Activated CD8-positive, alpha-beta T cell treated with anti-CD3 and anti-CD28 coated beads for 36 hours (primary cell): ENCODE measurements around the gene TYMP. TPM values are rescaled to one million over a fixed set of nuclear protein-coding genes. Genes with fewer than 3 reads are reported as not detected.

Source experiments
- ATAC-seq: fragments of 200-7000 bp; cut with Tn5 transposase; one replicate; pipeline ENCODE4 v1.10.0; 2021; ENCODE audit warnings: mild to moderate bottlenecking, moderate library complexity
- CTCF ChIA-PET: fragments of 350-600 bp; sonication (Branson Sonifier 250); formaldehyde crosslinking; loops from one replicate; lab custom pipeline; 2021; ENCODE audit warnings: antibody characterized with exemption; lab: Charles Lee
- POLR2A ChIA-PET: fragments of 350-600 bp; sonication (Branson Sonifier 250); formaldehyde crosslinking; loops from one replicate; lab custom pipeline; 2021; ENCODE audit warnings: antibody characterized with exemption; lab: Charles Lee
- DNase-seq: peaks from one replicate; pipeline ENCODE4 v3.0.0-alpha.2; 2020
- H3K27ac Mint-ChIP-seq: one replicate; pipeline ENCODE4 v1.8.0; 2021; ENCODE audit warnings: mild to moderate bottlenecking, mixed read lengths
- H3K27me3 Mint-ChIP-seq: one replicate; pipeline ENCODE4 v1.8.0; 2021; ENCODE audit warnings: mixed read lengths
- H3K36me3 Mint-ChIP-seq: one replicate; pipeline ENCODE4 v1.8.0; 2021; ENCODE audit warnings: low read depth, mixed read lengths
- H3K4me1 Mint-ChIP-seq: one replicate; pipeline ENCODE4 v1.8.0; 2021; ENCODE audit warnings: low read depth, mixed read lengths
- H3K4me3 Mint-ChIP-seq: one replicate; pipeline ENCODE4 v1.8.0; 2021; ENCODE audit warnings: mild to moderate bottlenecking, moderate library complexity, mixed read lengths
- H3K9me3 Mint-ChIP-seq: one replicate; pipeline ENCODE4 v1.8.0; 2021; ENCODE audit warnings: mixed read lengths
- CTCF ChIP-seq: fragments of 200-600 bp; IDR thresholded peaks from one replicate; pipeline ENCODE4 v1.8.0; 2022; ENCODE audit warnings: antibody characterized with exemption, mild to moderate bottlenecking
- intact Hi-C: fragments of 100-400 bp; cut with micrococcal nuclease; formaldehyde crosslinking; loops from one replicate; pipeline ENCODE4 v1.10.0; 2022
- total RNA-seq, 2 experiments: library from RNA; stranded (reverse); gene quantifications; one replicate each; pipeline ENCODE4 v1.2.3, GENCODE V29; 2021

TYMP gene
- total RNA-seq, 2 experiments from 2014 or later = 24.2 to 24.7 TPM

GRCh38 chr22:50505776-50506610 lies 23.8 kb downstream of the TYMP start:
- ATAC-seq = no peak
- POLR2A ChIA-PET = interaction anchor here (8.0 kb wide), 1 partner anchor 18 kb away, joined by 111 read pairs; the partner anchor contains the start of gene SCO2
- no peak overlapping the region for H3K27ac Mint-ChIP-seq

GRCh38 chr22:50505276-50505775 lies 24.5 kb downstream of the TYMP start:
- Mint-ChIP-seq H3K4me1 (peaks cover 10% of the 10 kb centered on the region), H3K27me3 (no peaks in the 10 kb centered on the region), H3K27ac (no peak overlapping the region), H3K36me3 (peaks cover 14% of the 10 kb centered on the region), H3K9me3 (no peaks in the 10 kb centered on the region), H3K4me3 (peak overlapping the region; percentile 31)
- POLR2A ChIA-PET = interaction anchor here (8.0 kb wide), 1 partner anchor 19 kb away, joined by 111 read pairs; the partner anchor contains the start of gene SCO2
- DNase-seq = no peak
- ATAC-seq = no peak
- intact Hi-C loops = no loop called here
- CTCF ChIA-PET = interaction anchor here (0.8 to 9.9 kb wide), 4 partner anchors 18 to 116 kb away, joined by 3 to 80 read pairs (median 8); partner anchors contain the start of gene SCO2
- no peak for TF ChIP-seq CTCF

More at GRCh38 chr22:50505776-50506610, 23.8 kb downstream of the TYMP start:
- CTCF ChIA-PET = interaction anchor here (0.9 to 9.9 kb wide), 4 partner anchors 8 to 115 kb away, joined by 5 to 80 read pairs (median 8); partner anchors contain the start of gene SCO2
- H3K27me3 Mint-ChIP-seq = no peaks in the 10 kb centered on the region
- H3K4me1 Mint-ChIP-seq = peaks cover 12% of the 10 kb centered on the region
- H3K36me3 Mint-ChIP-seq = peaks cover 14% of the 10 kb centered on the region
- intact Hi-C loops = no loop called here
- no peak for DNase-seq
- peak overlapping the region; percentile 98 for H3K4me3 Mint-ChIP-seq
- H3K9me3 Mint-ChIP-seq = no peaks in the 10 kb centered on the region
- no peak for TF ChIP-seq CTCF

GRCh38 chr22:50504369-50505211 lies 25.2 kb downstream of the TYMP start:
- no peaks in the 10 kb centered on the region for H3K9me3 Mint-ChIP-seq

GRCh38 chr22:50503475-50504145 lies 26.2 kb downstream of the TYMP start:
- H3K36me3 Mint-ChIP-seq = peaks cover 4% of the 10 kb centered on the region
- intact Hi-C loops = no loop called here
- no peaks in the 10 kb centered on the region for H3K27me3 Mint-ChIP-seq
- DNase-seq = peak; percentile 50
- H3K4me1 Mint-ChIP-seq = no peaks in the 10 kb centered on the region
- no peaks in the 10 kb centered on the region for H3K9me3 Mint-ChIP-seq
- ChIA-PET CTCF (interaction anchor here (9.9 kb wide), 1 partner anchor 22 kb away, joined by 80 read pairs; the partner anchor contains the start of gene SCO2), POLR2A (interaction anchor here (0.8 to 1.3 kb wide), 2 partner anchors 22 to 118 kb away, joined by 3 to 5 read pairs; partner anchors contain the start of gene SCO2)
- no peak for ATAC-seq
- no peak overlapping the region for H3K4me3 Mint-ChIP-seq
- TF ChIP-seq CTCF = no peak
- H3K27ac Mint-ChIP-seq = no peak overlapping the region

More at GRCh38 chr22:50504369-50505211, 25.2 kb downstream of the TYMP start:
- ATAC-seq (no peak), DNase-seq (no peak)
- Mint-ChIP-seq H3K4me3 (no peak overlapping the region), H3K27me3 (no peaks in the 10 kb centered on the region), H3K27ac (no peak overlapping the region), H3K36me3 (peaks cover 13% of the 10 kb centered on the region), H3K4me1 (peaks cover 9% of the 10 kb centered on the region)
- intact Hi-C loops = no loop called here
- TF ChIP-seq CTCF = no peak
- ChIA-PET POLR2A (no interaction called here), CTCF (interaction anchor here (0.8 to 9.9 kb wide), 3 partner anchors 17 to 116 kb away, joined by 3 to 80 read pairs (median 10); partner anchors contain the start of gene SCO2)
